Ishikawa (cell line): ENCODE results near the gene SMURF1.

Experiments used
- CREB1 ChIP-seq: IDR thresholded peaks from 2 replicates; pipeline ENCODE4 v1.6.1; 2012; ENCODE audit warnings: low read depth
- EP300 ChIP-seq: IDR thresholded peaks from 2 replicates; pipeline ENCODE4 v1.6.1; 2012; ENCODE audit warnings: borderline replicate concordance
- FOXM1 ChIP-seq: IDR thresholded peaks from 2 replicates; pipeline ENCODE4 v1.6.1; 2012; ENCODE audit warnings: low read depth, borderline replicate concordance
- NFIC ChIP-seq: IDR thresholded peaks from 2 replicates; pipeline ENCODE4 v1.6.1; 2012
- RAD21 ChIP-seq: IDR thresholded peaks from 2 replicates; pipeline ENCODE4 v1.6.1; 2012; ENCODE audit warnings: low read depth
- TEAD4 ChIP-seq: IDR thresholded peaks from 2 replicates; pipeline ENCODE4 v1.6.1; 2012
- YY1 ChIP-seq: IDR thresholded peaks from 2 replicates; pipeline ENCODE4 v1.6.1; 2012; ENCODE audit warnings: low read depth
- TF ChIP-seq, protein P1 (sequence below): IDR thresholded peaks from 2 replicates; pipeline ENCODE4 v1.6.1; 2012; ENCODE audit warnings: low read depth, mild to moderate bottlenecking
- TF ChIP-seq, protein P2 (sequence below): IDR thresholded peaks from 2 replicates; pipeline ENCODE4 v1.6.1; 2012
- TF ChIP-seq, protein P3 (sequence below): IDR thresholded peaks from 2 replicates; pipeline ENCODE4 v1.6.1; 2012

DNA sequence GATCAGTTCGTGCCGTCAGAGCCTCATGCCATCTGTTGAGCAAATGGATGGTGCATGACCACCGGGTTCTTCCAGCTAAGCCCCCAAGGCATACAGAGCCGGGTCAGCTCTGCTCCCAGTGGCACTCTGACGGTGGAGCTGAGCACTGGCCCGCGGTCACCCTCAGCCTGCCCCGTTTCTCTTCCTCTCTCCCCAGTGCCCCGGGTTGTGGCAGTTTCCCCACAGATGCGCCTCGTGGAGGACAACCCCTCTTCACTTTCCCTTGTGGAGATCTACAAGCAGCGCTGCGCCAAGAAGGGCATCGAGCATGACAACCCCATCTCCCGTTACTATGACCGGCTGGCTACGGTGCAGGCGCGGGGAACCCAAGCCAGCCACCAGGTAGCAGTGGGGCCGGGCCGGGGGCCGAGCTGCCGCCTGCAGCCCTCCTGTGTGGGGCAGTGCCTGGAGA, 135.7 kb downstream of the SMURF1 start:
- no peak for TF ChIP-seq YY1
- TF ChIP-seq CREB1: no peak
- no peak for TF ChIP-seq RAD21
- TF ChIP-seq, protein P1, sequence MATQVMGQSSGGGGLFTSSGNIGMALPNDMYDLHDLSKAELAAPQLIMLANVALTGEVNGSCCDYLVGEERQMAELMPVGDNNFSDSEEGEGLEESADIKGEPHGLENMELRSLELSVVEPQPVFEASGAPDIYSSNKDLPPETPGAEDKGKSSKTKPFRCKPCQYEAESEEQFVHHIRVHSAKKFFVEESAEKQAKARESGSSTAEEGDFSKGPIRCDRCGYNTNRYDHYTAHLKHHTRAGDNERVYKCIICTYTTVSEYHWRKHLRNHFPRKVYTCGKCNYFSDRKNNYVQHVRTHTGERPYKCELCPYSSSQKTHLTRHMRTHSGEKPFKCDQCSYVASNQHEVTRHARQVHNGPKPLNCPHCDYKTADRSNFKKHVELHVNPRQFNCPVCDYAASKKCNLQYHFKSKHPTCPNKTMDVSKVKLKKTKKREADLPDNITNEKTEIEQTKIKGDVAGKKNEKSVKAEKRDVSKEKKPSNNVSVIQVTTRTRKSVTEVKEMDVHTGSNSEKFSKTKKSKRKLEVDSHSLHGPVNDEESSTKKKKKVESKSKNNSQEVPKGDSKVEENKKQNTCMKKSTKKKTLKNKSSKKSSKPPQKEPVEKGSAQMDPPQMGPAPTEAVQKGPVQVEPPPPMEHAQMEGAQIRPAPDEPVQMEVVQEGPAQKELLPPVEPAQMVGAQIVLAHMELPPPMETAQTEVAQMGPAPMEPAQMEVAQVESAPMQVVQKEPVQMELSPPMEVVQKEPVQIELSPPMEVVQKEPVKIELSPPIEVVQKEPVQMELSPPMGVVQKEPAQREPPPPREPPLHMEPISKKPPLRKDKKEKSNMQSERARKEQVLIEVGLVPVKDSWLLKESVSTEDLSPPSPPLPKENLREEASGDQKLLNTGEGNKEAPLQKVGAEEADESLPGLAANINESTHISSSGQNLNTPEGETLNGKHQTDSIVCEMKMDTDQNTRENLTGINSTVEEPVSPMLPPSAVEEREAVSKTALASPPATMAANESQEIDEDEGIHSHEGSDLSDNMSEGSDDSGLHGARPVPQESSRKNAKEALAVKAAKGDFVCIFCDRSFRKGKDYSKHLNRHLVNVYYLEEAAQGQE: no peak
- no peak for TF ChIP-seq FOXM1
- TF ChIP-seq, protein P2, sequence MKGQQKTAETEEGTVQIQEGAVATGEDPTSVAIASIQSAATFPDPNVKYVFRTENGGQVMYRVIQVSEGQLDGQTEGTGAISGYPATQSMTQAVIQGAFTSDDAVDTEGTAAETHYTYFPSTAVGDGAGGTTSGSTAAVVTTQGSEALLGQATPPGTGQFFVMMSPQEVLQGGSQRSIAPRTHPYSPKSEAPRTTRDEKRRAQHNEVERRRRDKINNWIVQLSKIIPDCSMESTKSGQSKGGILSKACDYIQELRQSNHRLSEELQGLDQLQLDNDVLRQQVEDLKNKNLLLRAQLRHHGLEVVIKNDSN: no peak
- TF ChIP-seq NFIC: no peak
- TF ChIP-seq, protein P3, sequence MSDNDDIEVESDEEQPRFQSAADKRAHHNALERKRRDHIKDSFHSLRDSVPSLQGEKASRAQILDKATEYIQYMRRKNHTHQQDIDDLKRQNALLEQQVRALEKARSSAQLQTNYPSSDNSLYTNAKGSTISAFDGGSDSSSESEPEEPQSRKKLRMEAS: no peak
- TF ChIP-seq EP300: no peak
- TF ChIP-seq TEAD4: no peak
